ENCODE data around the gene SMIM9. TPM values are rescaled to one million over a fixed set of nuclear protein-coding genes. Genes with fewer than 3 reads are reported as not detected.

The SMIM9 gene
- total and polyA plus RNA-seq, 3 experiments from 2014 or later: not detected

- ChIA-PET POLR2A (no interaction called here), CTCF (no interaction called here)
- Histone ChIP-seq H3K27me3 (ENCODE audit: insufficient read depth, low read length, poor library complexity, severe bottlenecking) (no peaks in the 10 kb centered on the region), H3K4me1 (ENCODE audit: insufficient read depth, low read length) (peaks cover 27% of the 10 kb centered on the region), H3K36me3 (ENCODE audit: insufficient read depth, low read length) (no peaks in the 10 kb centered on the region), H3K4me3 (ENCODE audit: low read length) (no peak overlapping the region), H3K27ac (ENCODE audit: low read depth, low read length) (peak overlapping the region; percentile 78), H3K9me3 (ENCODE audit: low read length) (no peaks in the 10 kb centered on the region)
- peaks cover 13 to 20% (median 15%) of the 10 kb centered on the region in 3 donors for H3K4me1 Mint-ChIP-seq
- H3K9me3 Mint-ChIP-seq: no peaks in the 10 kb centered on the region
- DNase-seq: no peak
- H3K27ac Mint-ChIP-seq: no peak overlapping the region
- no peak overlapping the region for H3K4me3 Mint-ChIP-seq
- H3K36me3 Mint-ChIP-seq: peaks cover 0 to 1% (median 0%) of the 10 kb centered on the region in 3 donors
- H3K27me3 Mint-ChIP-seq: peaks cover 0 to 3% of the 10 kb centered on the region in 2 donors
These were observed 33.8 kb downstream of the SMIM9 start for GRCh38 chrX:154800478-154801210.

GRCh38 chrX:154799556-154800348 is 34.7 kb downstream of the SMIM9 start:
- no peak for DNase-seq
- H3K27me3 Mint-ChIP-seq: peaks cover 0 to 3% of the 10 kb centered on the region in 2 donors
- H3K27ac ChIP-seq (ENCODE audit: low read depth, low read length): peak overlapping the region; percentile 78
- ChIA-PET POLR2A (no interaction called here), CTCF (no interaction called here)
- H3K4me3 Mint-ChIP-seq: no peak overlapping the region
- no peaks in the 10 kb centered on the region for H3K27me3 ChIP-seq (ENCODE audit: insufficient read depth, low read length, poor library complexity, severe bottlenecking)
- H3K36me3 ChIP-seq (ENCODE audit: insufficient read depth, low read length): no peaks in the 10 kb centered on the region
- H3K36me3 Mint-ChIP-seq: peaks cover 0 to 1% (median 0%) of the 10 kb centered on the region in 3 donors
- no peak overlapping the region for H3K4me3 ChIP-seq (ENCODE audit: low read length)
- H3K4me1 Mint-ChIP-seq: peaks cover 11 to 16% (median 13%) of the 10 kb centered on the region in 3 donors
- no peaks in the 10 kb centered on the region for H3K9me3 Mint-ChIP-seq
- peaks cover 27% of the 10 kb centered on the region for H3K4me1 ChIP-seq (ENCODE audit: insufficient read depth, low read length)
- H3K27ac Mint-ChIP-seq: no peak overlapping the region
- no peaks in the 10 kb centered on the region for H3K9me3 ChIP-seq (ENCODE audit: low read length)

- Histone ChIP-seq H3K27me3 (ENCODE audit: insufficient read depth, low read length, poor library complexity, severe bottlenecking) (no peaks in the 10 kb centered on the region), H3K27ac (ENCODE audit: low read depth, low read length) (peak overlapping the region; percentile 78), H3K9me3 (ENCODE audit: low read length) (no peaks in the 10 kb centered on the region), H3K4me1 (ENCODE audit: insufficient read depth, low read length) (peaks cover 20% of the 10 kb centered on the region), H3K4me3 (ENCODE audit: low read length) (no peak overlapping the region), H3K36me3 (ENCODE audit: insufficient read depth, low read length) (no peaks in the 10 kb centered on the region)
- no peak overlapping the region for H3K4me3 Mint-ChIP-seq
- H3K4me1 Mint-ChIP-seq: peaks cover 3 to 4% (median 4%) of the 10 kb centered on the region in 3 donors
- no peak for DNase-seq
- no peaks in the 10 kb centered on the region for H3K9me3 Mint-ChIP-seq
- POLR2A ChIA-PET: no interaction called here
- peaks cover 0 to 3% of the 10 kb centered on the region in 2 donors for H3K27me3 Mint-ChIP-seq
- H3K27ac Mint-ChIP-seq: peak overlapping the region in 1 of 8 donors; percentile 1
- CTCF ChIA-PET: no interaction called here
- H3K36me3 Mint-ChIP-seq: peaks cover 0 to 1% (median 0%) of the 10 kb centered on the region in 3 donors
These were observed 37.5 kb downstream of the SMIM9 start for GRCh38 chrX:154797006-154797405.

DNA sequence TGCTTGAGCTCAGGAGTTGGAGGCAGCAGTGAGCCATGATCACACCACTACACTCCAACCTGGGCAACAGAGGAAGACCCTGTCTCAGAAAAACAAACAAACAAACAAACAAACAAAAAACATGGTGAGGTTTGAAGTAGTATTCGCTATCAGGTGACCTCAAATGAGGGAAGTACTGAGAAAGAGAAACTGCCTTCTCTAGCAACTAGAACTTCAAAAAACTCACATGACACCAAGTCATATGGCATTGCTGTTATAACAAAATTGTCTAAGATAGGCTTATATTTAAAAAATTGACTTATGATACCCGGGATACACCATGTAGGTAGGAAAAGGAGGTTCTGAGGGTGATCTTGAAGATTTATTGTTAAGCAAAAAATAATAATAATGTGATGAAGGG is 39.4 kb downstream of the SMIM9 start:
- peaks cover 0 to 1% (median 0%) of the 10 kb centered on the region in 3 donors for H3K36me3 Mint-ChIP-seq
- POLR2A ChIA-PET: no interaction called here
- Histone ChIP-seq H3K27me3 (ENCODE audit: insufficient read depth, low read length, poor library complexity, severe bottlenecking) (no peaks in the 10 kb centered on the region), H3K36me3 (ENCODE audit: insufficient read depth, low read length) (no peaks in the 10 kb centered on the region), H3K4me3 (ENCODE audit: low read length) (no peak overlapping the region), H3K9me3 (ENCODE audit: low read length) (no peaks in the 10 kb centered on the region), H3K27ac (ENCODE audit: low read depth, low read length) (no peak overlapping the region), H3K4me1 (ENCODE audit: insufficient read depth, low read length) (peaks cover 11% of the 10 kb centered on the region)
- H3K4me1 Mint-ChIP-seq: peaks cover 0 to 4% (median 2%) of the 10 kb centered on the region in 3 donors
- no peaks in the 10 kb centered on the region for H3K9me3 Mint-ChIP-seq
- H3K4me3 Mint-ChIP-seq: no peak overlapping the region
- peaks cover 0 to 3% of the 10 kb centered on the region in 2 donors for H3K27me3 Mint-ChIP-seq
- DNase-seq: no peak
- H3K27ac Mint-ChIP-seq: no peak overlapping the region
- CTCF ChIA-PET: no interaction called here

GRCh38 chrX:154793084-154793795 is 41.2 kb downstream of the SMIM9 start:
- CTCF ChIA-PET: no interaction called here
- POLR2A ChIA-PET: no interaction called here
- H3K36me3 Mint-ChIP-seq: no peaks in the 10 kb centered on the region
- no peak for DNase-seq
- Histone ChIP-seq H3K36me3 (ENCODE audit: insufficient read depth, low read length) (no peaks in the 10 kb centered on the region), H3K27ac (ENCODE audit: low read depth, low read length) (no peak overlapping the region), H3K4me1 (ENCODE audit: insufficient read depth, low read length) (no peaks in the 10 kb centered on the region), H3K27me3 (ENCODE audit: insufficient read depth, low read length, poor library complexity, severe bottlenecking) (no peaks in the 10 kb centered on the region), H3K9me3 (ENCODE audit: low read length) (no peaks in the 10 kb centered on the region), H3K4me3 (ENCODE audit: low read length) (no peak overlapping the region)
- H3K9me3 Mint-ChIP-seq: no peaks in the 10 kb centered on the region
- peak overlapping the region in 1 of 8 donors; percentile 39 for H3K27ac Mint-ChIP-seq
- H3K4me1 Mint-ChIP-seq: no peaks in the 10 kb centered on the region
- H3K27me3 Mint-ChIP-seq: peaks cover 0 to 4% of the 10 kb centered on the region in 2 donors
- H3K4me3 Mint-ChIP-seq: no peak overlapping the region

DNA sequence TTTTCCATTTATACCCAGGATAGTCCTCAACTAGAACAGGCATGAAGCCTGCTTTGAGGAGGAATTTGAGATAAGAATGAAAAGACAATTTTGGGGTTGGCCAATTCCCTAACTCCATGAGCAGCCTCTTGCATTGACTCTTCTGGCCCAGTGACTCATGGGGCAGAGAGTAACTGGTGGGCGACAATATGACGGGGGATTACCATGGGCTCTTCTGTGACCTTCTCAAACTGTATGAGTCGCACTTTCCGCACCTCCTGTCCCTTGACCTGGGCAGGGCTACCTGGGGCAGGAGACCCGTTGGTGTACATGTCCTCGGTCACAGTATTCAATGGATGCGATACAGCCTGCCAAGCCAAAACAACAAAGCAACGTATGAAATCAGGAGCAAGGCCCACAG is 42.5 kb downstream of the SMIM9 start:
- H3K36me3 Mint-ChIP-seq: no peaks in the 10 kb centered on the region
- H3K27me3 Mint-ChIP-seq: peaks cover 0 to 1% of the 10 kb centered on the region in 2 donors
- H3K4me1 Mint-ChIP-seq: no peaks in the 10 kb centered on the region
- H3K4me3 ChIP-seq (ENCODE audit: low read length): no peak overlapping the region
- H3K27ac Mint-ChIP-seq: no peak overlapping the region
- no peak overlapping the region for H3K27ac ChIP-seq (ENCODE audit: low read depth, low read length)
- no peaks in the 10 kb centered on the region for H3K9me3 Mint-ChIP-seq
- H3K4me3 Mint-ChIP-seq: no peak overlapping the region
- H3K27me3 ChIP-seq (ENCODE audit: insufficient read depth, low read length, poor library complexity, severe bottlenecking): no peaks in the 10 kb centered on the region
- H3K36me3 ChIP-seq (ENCODE audit: insufficient read depth, low read length): no peaks in the 10 kb centered on the region
- DNase-seq: no peak
- POLR2A ChIA-PET: no interaction called here
- no peaks in the 10 kb centered on the region for H3K9me3 ChIP-seq (ENCODE audit: low read length)
- CTCF ChIA-PET: no interaction called here
- H3K4me1 ChIP-seq (ENCODE audit: insufficient read depth, low read length): no peaks in the 10 kb centered on the region

- no peak overlapping the region for H3K4me3 ChIP-seq (ENCODE audit: low read length)
- peaks cover 0 to 1% of the 10 kb centered on the region in 2 donors for H3K27me3 Mint-ChIP-seq
- no peaks in the 10 kb centered on the region for H3K9me3 Mint-ChIP-seq
- no peaks in the 10 kb centered on the region for H3K9me3 ChIP-seq (ENCODE audit: low read length)
- H3K27me3 ChIP-seq (ENCODE audit: insufficient read depth, low read length, poor library complexity, severe bottlenecking): no peaks in the 10 kb centered on the region
- H3K4me1 ChIP-seq (ENCODE audit: insufficient read depth, low read length): no peaks in the 10 kb centered on the region
- POLR2A ChIA-PET: no interaction called here
- no peak for DNase-seq
- no peak overlapping the region for H3K4me3 Mint-ChIP-seq
- no peaks in the 10 kb centered on the region for H3K4me1 Mint-ChIP-seq
- no peak overlapping the region for H3K27ac Mint-ChIP-seq
- H3K36me3 ChIP-seq (ENCODE audit: insufficient read depth, low read length): no peaks in the 10 kb centered on the region
- CTCF ChIA-PET: no interaction called here
- H3K36me3 Mint-ChIP-seq: no peaks in the 10 kb centered on the region
- no peak overlapping the region for H3K27ac ChIP-seq (ENCODE audit: low read depth, low read length)
These were observed 43.0 kb downstream of the SMIM9 start for GRCh38 chrX:154791467-154791866.

DNA sequence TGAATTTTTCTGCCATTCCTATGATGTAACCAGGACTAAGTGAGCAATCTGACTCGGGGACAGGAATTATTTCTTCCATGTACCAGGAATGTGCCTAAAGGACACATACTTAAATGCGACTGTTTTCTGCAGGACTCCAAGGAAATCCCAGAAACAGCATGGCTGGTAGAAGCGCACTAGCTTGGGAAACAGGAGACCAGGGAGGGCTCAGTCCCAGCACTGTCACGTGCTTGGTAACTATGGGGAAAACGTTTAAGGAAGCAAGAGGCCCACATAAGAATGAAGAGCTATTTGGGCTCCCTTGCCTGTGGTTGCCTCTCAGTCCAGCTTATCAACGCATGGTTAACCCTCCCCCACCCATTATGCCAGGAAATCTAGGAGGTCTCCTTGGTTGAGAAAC is 48.7 kb downstream of the SMIM9 start:
- Mint-ChIP-seq H3K4me3 (no peak overlapping the region), H3K27ac (no peak overlapping the region), H3K27me3 (peaks cover 0 to 7% of the 10 kb centered on the region in 2 donors), H3K4me1 (peaks cover 0 to 13% (median 4%) of the 10 kb centered on the region in 3 donors), H3K36me3 (no peaks in the 10 kb centered on the region), H3K9me3 (no peaks in the 10 kb centered on the region)
- ChIA-PET POLR2A (no interaction called here), CTCF (no interaction called here)
- H3K4me3 ChIP-seq (ENCODE audit: low read length): no peak overlapping the region
- H3K4me1 ChIP-seq (ENCODE audit: insufficient read depth, low read length): no peaks in the 10 kb centered on the region
- no peaks in the 10 kb centered on the region for H3K36me3 ChIP-seq (ENCODE audit: insufficient read depth, low read length)
- no peaks in the 10 kb centered on the region for H3K9me3 ChIP-seq (ENCODE audit: low read length)
- H3K27me3 ChIP-seq (ENCODE audit: insufficient read depth, low read length, poor library complexity, severe bottlenecking): no peaks in the 10 kb centered on the region
- H3K27ac ChIP-seq (ENCODE audit: low read depth, low read length): no peak overlapping the region
- no peak for DNase-seq
